WTC11 (cell line): Measurements from ENCODE around the gene IL2RG. TPM values are rescaled to one million over a fixed set of nuclear protein-coding genes. Genes with fewer than 3 reads are reported as not detected.

ENCODE experiments used
- ATAC-seq: fragments of 200-7000 bp; cut with Tn5 transposase; 2 replicates; pipeline ENCODE4 v1.10.0; 2021; ENCODE audit warnings: mild to moderate bottlenecking, moderate library complexity
- CTCF ChIA-PET: fragments of 300-600 bp; sonication (Branson Sonifier 250); formaldehyde crosslinking; loops from one replicate; lab custom pipeline; 2021; ENCODE audit warnings: antibody characterized with exemption; lab: Charles Lee
- POLR2A ChIA-PET: fragments of 350-600 bp; sonication (Branson Sonifier 250); formaldehyde crosslinking; loops from one replicate; lab custom pipeline; 2021; ENCODE audit warnings: antibody characterized with exemption; lab: Charles Lee
- DNase-seq: peaks from one replicate; pipeline ENCODE4 v3.0.0; 2021; ENCODE audit warnings: low spot score
- H3K27ac Mint-ChIP-seq: 2 replicates; pipeline ENCODE4 v1.8.0; 2021; ENCODE audit warnings: mixed read lengths
- H3K27me3 Mint-ChIP-seq: 2 replicates; pipeline ENCODE4 v1.8.0; 2021; ENCODE audit warnings: low read depth, mild to moderate bottlenecking, moderate library complexity, mixed read lengths
- H3K36me3 Mint-ChIP-seq: 2 replicates; pipeline ENCODE4 v1.8.0; 2021; ENCODE audit warnings: mixed read lengths
- H3K4me1 Mint-ChIP-seq: 2 replicates; pipeline ENCODE4 v1.8.0; 2022; ENCODE audit warnings: mixed read lengths
- H3K4me3 Mint-ChIP-seq: 2 replicates; pipeline ENCODE4 v1.8.0; 2021; ENCODE audit warnings: mild to moderate bottlenecking, moderate library complexity, mixed read lengths
- H3K9me3 Mint-ChIP-seq: 2 replicates; pipeline ENCODE4 v1.8.0; 2021; ENCODE audit warnings: mixed read lengths
- AR ChIP-seq: fragments of 250-450 bp; sonication (Bioruptor Pico); IDR thresholded peaks from 2 replicates; pipeline ENCODE4 v1.9.0; 2021; ENCODE audit warnings: mild to moderate bottlenecking
- ATF1 ChIP-seq: sonication (generic); formaldehyde crosslinking; IDR thresholded peaks from 2 replicates; pipeline ENCODE4 v1.8.1; 2023; ENCODE audit warnings: mild to moderate bottlenecking, moderate library complexity, missing genetic modification reagents
- ATF6 ChIP-seq: sonication (generic); formaldehyde crosslinking; IDR thresholded peaks from 2 replicates; pipeline ENCODE4 v1.8.1; 2023; ENCODE audit warnings: mild to moderate bottlenecking, missing genetic modification reagents
- CTCF ChIP-seq: fragments of 200-600 bp; IDR thresholded peaks from 2 replicates; pipeline ENCODE4 v1.8.0; 2022; ENCODE audit warnings: antibody characterized with exemption
- ERG ChIP-seq: fragments of 250-450 bp; sonication (Bioruptor Pico); IDR thresholded peaks from 2 replicates; pipeline ENCODE4 v1.8.0; 2021; ENCODE audit warnings: mild to moderate bottlenecking
- GRHL2 ChIP-seq: fragments of 250-450 bp; sonication (Bioruptor Pico); IDR thresholded peaks from 2 replicates; pipeline ENCODE4 v1.8.0; 2022; ENCODE audit warnings: mild to moderate bottlenecking, moderate library complexity; ENCODE audit not compliant: insufficient replicate concordance, severe bottlenecking
- HMGA2 ChIP-seq: fragments of 250-450 bp; sonication (Bioruptor Pico); IDR thresholded peaks from 2 replicates; pipeline ENCODE4 v1.4.0; 2021; ENCODE audit warnings: mild to moderate bottlenecking, moderate library complexity
- HMGXB4 ChIP-seq: sonication (generic); formaldehyde crosslinking; IDR thresholded peaks from 2 replicates; pipeline ENCODE4 v1.8.1; 2023; ENCODE audit warnings: mild to moderate bottlenecking, moderate library complexity, missing genetic modification reagents
- IRF2 ChIP-seq: sonication (generic); formaldehyde crosslinking; IDR thresholded peaks from 2 replicates; pipeline ENCODE4 v1.8.0; 2022; ENCODE audit warnings: low read depth, missing genetic modification reagents, borderline replicate concordance
- NFYB ChIP-seq: sonication (generic); formaldehyde crosslinking; conservative IDR thresholded peaks from 2 replicates; pipeline ENCODE4 v1.8.0; 2022; ENCODE audit warnings: low read depth, missing genetic modification reagents
- SMAD4 ChIP-seq: sonication (generic); formaldehyde crosslinking; IDR thresholded peaks from 2 replicates; pipeline ENCODE4 v1.8.0; 2022; ENCODE audit warnings: mild to moderate bottlenecking, missing genetic modification reagents
- TEAD1 ChIP-seq: sonication (generic); formaldehyde crosslinking; IDR thresholded peaks from 2 replicates; pipeline ENCODE4 v1.8.0; 2022; ENCODE audit warnings: mild to moderate bottlenecking, missing genetic modification reagents
- ZMAT4 ChIP-seq: fragments of 250-450 bp; sonication (Bioruptor Pico); IDR thresholded peaks from 2 replicates; pipeline ENCODE4 v1.9.0; 2021; ENCODE audit warnings: mild to moderate bottlenecking
- ZNF232 ChIP-seq: sonication (generic); formaldehyde crosslinking; IDR thresholded peaks from 2 replicates; pipeline ENCODE4 v1.8.0; 2022; ENCODE audit warnings: mild to moderate bottlenecking, missing genetic modification reagents
- ZNF396 ChIP-seq: fragments of 250-450 bp; sonication (Bioruptor Pico); IDR thresholded peaks from 2 replicates; pipeline ENCODE4 v1.8.0; 2021; ENCODE audit warnings: mild to moderate bottlenecking, moderate library complexity, borderline replicate concordance
- ZNF512 ChIP-seq: sonication (generic); formaldehyde crosslinking; IDR thresholded peaks from 2 replicates; pipeline ENCODE4 v1.8.1; 2022; ENCODE audit warnings: missing genetic modification reagents, borderline replicate concordance
- total RNA-seq: library from RNA; stranded (reverse); gene quantifications from 3 replicates; pipeline ENCODE4 v1.2.3, GENCODE V29; 2021

The IL2RG gene
- total RNA-seq, 1 experiment from 2014 or later, result 1.2 TPM

- ChIA-PET POLR2A (interaction anchor here (0.6 to 1.7 kb wide), 8 partner anchors 16 to 247 kb away, joined by 3 to 7 read pairs (median 4); partner anchors contain the start of genes NONO and TAF1), CTCF (interaction anchor here (0.7 to 1.7 kb wide), 7 partner anchors 10 to 148 kb away, joined by 3 to 9 read pairs (median 5); no protein-coding TSS in a partner anchor)
- TF ChIP-seq ZNF512 (CRISPR knock-in tag) (no peak), ATF1 (CRISPR knock-in tag) (no peak), SMAD4 (CRISPR knock-in tag) (no peak), ERG (CRISPR knock-in tag) (no peak), IRF2 (CRISPR knock-in tag) (no peak), ZNF396 (CRISPR knock-in tag) (no peak), CTCF (no peak), NFYB (CRISPR knock-in tag) (no peak), HMGXB4 (no peak), TEAD1 (CRISPR knock-in tag) (no peak), AR (CRISPR knock-in tag) (no peak), ZNF232 (CRISPR knock-in tag) (no peak), ATF6 (no peak), GRHL2 (CRISPR knock-in tag) (no peak), HMGA2 (CRISPR knock-in tag) (no peak), ZMAT4 (CRISPR knock-in tag) (no peak)
- Mint-ChIP-seq H3K27ac (no peak overlapping the region), H3K4me1 (0 out of 2 replicates have a peak, but pooled peaks cover 2% of the 10 kb centered on the region), H3K27me3 (peaks cover 28% of the 10 kb centered on the region), H3K9me3 (no peaks in the 10 kb centered on the region), H3K36me3 (peaks cover 27% of the 10 kb centered on the region), H3K4me3 (peak overlapping the region; percentile 74)
- no peak for ATAC-seq
- DNase-seq, result no peak
These were observed 7.7 kb upstream of the IL2RG start for GRCh38 chrX:71118985-71119535.
